Activated T-helper 2 cell treated with anti-CD3 and anti-CD28 coated beads, Interferon-gamma antibody, Interleukin-2, Interleukin-4, amounts not matched to agents 10 μg/mL and 5 μg/mL and 100 μg/mL, durations not matched to agents 14 hours and 24 hours and 36 hours (primary cell): ENCODE measurements around the gene OR8B2. TPM values are rescaled to one million over a fixed set of nuclear protein-coding genes. Genes with fewer than 3 reads are reported as not detected.

ENCODE experiments used
- DNase-seq: peaks from one replicate; pipeline ENCODE4 v3.0.0; 2021; ENCODE audit warnings: low spot score
- H3K27ac Mint-ChIP-seq: one replicate; pipeline ENCODE4 v1.8.0; 2021; ENCODE audit warnings: mixed read lengths
- H3K27me3 Mint-ChIP-seq: one replicate; pipeline ENCODE4 v1.8.0; 2021; ENCODE audit warnings: low read depth, mixed read lengths
- H3K36me3 Mint-ChIP-seq: one replicate; pipeline ENCODE4 v1.8.0; 2021; ENCODE audit warnings: low read depth, mixed read lengths
- H3K4me1 Mint-ChIP-seq: one replicate; pipeline ENCODE4 v1.8.0; 2021; ENCODE audit warnings: low read depth, mixed read lengths
- H3K4me3 Mint-ChIP-seq: one replicate; pipeline ENCODE4 v1.8.0; 2021; ENCODE audit warnings: low read depth, mild to moderate bottlenecking, moderate library complexity, mixed read lengths
- H3K9me3 Mint-ChIP-seq: one replicate; pipeline ENCODE4 v1.8.0; 2021; ENCODE audit warnings: mixed read lengths
- intact Hi-C: fragments of 100-400 bp; cut with micrococcal nuclease; formaldehyde crosslinking; loops from one replicate; pipeline ENCODE4 v1.15.1; 2023
- total RNA-seq: library from RNA; stranded (reverse); gene quantifications from 2 replicates; pipeline ENCODE4 v1.2.3, GENCODE V29; 2022

The OR8B2 gene
- total RNA-seq, 1 donor from 2014 or later, result not detected

DNA sequence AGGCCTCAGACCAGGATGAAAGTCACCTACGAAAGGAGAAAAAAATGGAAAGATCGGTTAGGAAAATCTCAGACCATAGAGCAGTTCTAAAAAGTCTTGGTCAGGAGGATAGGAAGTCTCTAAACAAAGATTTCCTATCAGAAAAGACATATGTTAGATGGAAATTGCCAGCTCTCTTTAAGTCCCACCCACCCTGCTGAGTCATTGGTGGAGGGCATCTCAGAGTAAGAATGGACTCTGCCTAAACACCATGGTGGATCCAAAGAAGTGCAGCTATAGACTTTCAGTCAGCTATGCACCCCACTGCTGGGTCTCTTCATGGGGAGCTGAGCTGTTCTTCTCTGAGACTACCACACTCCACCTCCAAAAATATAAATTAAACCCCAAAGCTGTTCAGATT is 3.7 kb downstream of the OR8B2 start:
- Mint-ChIP-seq H3K4me3 (no peak overlapping the region), H3K27me3 (no peaks in the 10 kb centered on the region), H3K36me3 (no peaks in the 10 kb centered on the region), H3K27ac (no peak overlapping the region), H3K9me3 (no peaks in the 10 kb centered on the region), H3K4me1 (no peaks in the 10 kb centered on the region)
- no peak for DNase-seq
- intact Hi-C loops, result no loop called here

DNA sequence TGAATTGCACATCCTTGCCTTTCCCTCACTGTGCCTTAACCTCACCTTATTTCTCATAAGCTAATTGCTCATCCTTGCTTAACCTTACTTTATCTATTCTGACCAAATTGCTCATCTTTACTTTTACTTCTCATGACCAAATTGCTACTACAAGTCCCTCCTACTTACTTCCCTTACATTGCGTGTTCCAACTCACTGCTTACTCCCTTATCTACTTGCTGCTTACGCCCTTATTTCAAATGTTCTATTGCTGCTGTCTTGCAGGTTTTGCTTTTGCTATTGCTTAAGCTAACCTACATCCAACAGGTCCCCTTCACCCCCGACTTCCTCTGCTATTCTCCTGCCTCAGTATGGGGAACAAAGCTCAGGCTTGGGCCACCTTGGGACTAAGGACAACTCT is 8.0 kb downstream of the OR8B2 start:
- Mint-ChIP-seq H3K36me3 (no peaks in the 10 kb centered on the region), H3K4me3 (no peak overlapping the region), H3K27ac (no peak overlapping the region), H3K4me1 (no peaks in the 10 kb centered on the region), H3K9me3 (no peaks in the 10 kb centered on the region), H3K27me3 (no peaks in the 10 kb centered on the region)
- intact Hi-C loops, result no loop called here
- no peak for DNase-seq

DNA sequence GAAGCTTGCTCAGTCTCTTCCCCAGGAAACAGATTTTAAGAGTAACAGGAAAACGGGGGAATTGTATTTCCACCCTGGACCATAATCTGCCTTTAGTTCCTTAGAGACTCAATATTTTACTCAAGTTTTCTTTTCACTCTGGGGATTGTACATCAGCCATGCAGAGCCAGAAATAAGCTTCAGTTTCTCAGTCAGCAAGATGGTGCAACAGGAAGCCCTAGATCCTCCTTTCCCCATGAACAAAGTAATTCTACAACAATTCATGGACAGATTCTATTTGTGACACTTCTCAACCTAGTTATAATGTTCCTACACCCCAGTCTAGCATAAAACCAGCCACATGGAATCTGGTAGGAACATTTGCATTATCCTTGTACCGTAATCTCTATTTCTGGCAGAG is 24.7 kb downstream of the OR8B2 start:
- H3K36me3 Mint-ChIP-seq, result no peaks in the 10 kb centered on the region
- H3K4me1 Mint-ChIP-seq, result no peaks in the 10 kb centered on the region
- H3K4me3 Mint-ChIP-seq, result no peak overlapping the region
- no peaks in the 10 kb centered on the region for H3K9me3 Mint-ChIP-seq
- H3K27me3 Mint-ChIP-seq, result peaks cover 5% of the 10 kb centered on the region
- intact Hi-C loops, result no loop called here
- H3K27ac Mint-ChIP-seq, result no peak overlapping the region
- DNase-seq, result no peak

DNA sequence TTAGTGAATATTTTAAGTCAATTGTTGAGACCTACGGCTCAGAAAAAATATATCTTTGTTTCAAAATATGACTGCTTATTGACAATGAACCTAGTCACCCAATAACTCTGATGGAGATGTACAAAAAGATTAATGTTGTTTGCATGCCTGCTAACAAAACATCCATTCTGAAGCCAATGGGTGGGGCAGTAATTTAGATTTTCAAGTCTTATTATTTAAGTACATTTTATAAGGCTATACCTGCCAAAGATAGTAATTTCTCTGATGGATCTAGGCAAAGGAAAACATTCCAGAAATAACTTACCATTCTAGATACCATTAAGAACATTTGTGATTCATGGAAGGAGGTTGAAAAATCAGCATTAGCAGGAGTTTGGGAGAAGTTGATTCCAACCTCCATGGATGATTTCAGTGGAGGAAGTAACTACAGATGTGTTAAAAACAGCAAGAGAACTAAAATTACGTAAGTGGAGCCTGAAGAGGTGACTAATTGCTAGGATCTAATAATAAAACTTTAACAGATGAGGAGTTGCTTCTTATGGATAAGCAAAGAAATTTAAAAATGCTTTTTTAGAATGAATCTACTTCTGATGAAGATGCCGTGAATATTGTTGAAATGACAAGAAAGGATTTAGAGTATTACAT is 37.9 kb downstream of the OR8B2 start:
- H3K4me1 Mint-ChIP-seq, result no peaks in the 10 kb centered on the region
- no peaks in the 10 kb centered on the region for H3K27me3 Mint-ChIP-seq
- H3K36me3 Mint-ChIP-seq, result no peaks in the 10 kb centered on the region
- H3K4me3 Mint-ChIP-seq, result no peak overlapping the region
- DNase-seq, result no peak
- intact Hi-C loops, result no loop called here
- no peak overlapping the region for H3K27ac Mint-ChIP-seq
- no peaks in the 10 kb centered on the region for H3K9me3 Mint-ChIP-seq

DNA sequence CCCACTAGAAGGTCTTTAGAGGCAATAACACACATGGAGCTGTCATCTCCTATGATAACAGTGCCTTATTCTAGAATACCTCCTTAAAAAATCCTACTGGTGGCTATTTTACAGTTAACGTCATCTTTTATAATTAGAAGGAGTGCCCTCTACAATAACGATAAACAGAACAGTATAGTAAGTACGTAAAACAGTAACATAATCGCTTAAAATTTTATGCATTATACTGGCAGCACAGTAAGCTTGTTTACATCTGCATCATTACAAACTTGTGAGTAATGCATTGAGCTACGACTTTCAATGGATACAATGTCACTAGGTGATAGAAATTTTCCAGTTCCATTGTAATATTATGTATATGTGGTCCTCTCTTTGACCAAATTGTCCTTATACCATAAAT is 40.0 kb downstream of the OR8B2 start:
- DNase-seq, result no peak
- Mint-ChIP-seq H3K27ac (no peak overlapping the region), H3K27me3 (no peaks in the 10 kb centered on the region), H3K9me3 (no peaks in the 10 kb centered on the region), H3K4me3 (no peak overlapping the region), H3K36me3 (no peaks in the 10 kb centered on the region), H3K4me1 (no peaks in the 10 kb centered on the region)
- intact Hi-C loops, result no loop called here

DNA sequence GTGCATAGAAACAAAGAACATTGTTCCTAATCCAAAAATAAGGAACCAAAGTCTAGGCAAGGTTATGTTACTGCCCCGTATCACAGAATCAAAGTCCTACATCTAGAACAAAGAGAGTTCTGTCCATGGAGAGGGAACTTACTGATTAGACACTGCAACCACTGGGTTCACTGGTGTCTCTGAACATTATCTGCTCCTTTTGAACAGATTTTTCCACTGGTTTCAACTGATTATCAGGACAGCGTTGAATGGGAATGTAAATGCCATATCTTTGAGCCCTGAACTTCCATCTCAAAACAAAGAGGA is 44.2 kb downstream of the OR8B2 start:
- H3K27ac Mint-ChIP-seq, result no peak overlapping the region
- H3K4me3 Mint-ChIP-seq, result no peak overlapping the region
- DNase-seq, result no peak
- intact Hi-C loops, result no loop called here
- no peaks in the 10 kb centered on the region for H3K27me3 Mint-ChIP-seq
- H3K36me3 Mint-ChIP-seq, result no peaks in the 10 kb centered on the region
- H3K4me1 Mint-ChIP-seq, result no peaks in the 10 kb centered on the region
- no peaks in the 10 kb centered on the region for H3K9me3 Mint-ChIP-seq

DNA sequence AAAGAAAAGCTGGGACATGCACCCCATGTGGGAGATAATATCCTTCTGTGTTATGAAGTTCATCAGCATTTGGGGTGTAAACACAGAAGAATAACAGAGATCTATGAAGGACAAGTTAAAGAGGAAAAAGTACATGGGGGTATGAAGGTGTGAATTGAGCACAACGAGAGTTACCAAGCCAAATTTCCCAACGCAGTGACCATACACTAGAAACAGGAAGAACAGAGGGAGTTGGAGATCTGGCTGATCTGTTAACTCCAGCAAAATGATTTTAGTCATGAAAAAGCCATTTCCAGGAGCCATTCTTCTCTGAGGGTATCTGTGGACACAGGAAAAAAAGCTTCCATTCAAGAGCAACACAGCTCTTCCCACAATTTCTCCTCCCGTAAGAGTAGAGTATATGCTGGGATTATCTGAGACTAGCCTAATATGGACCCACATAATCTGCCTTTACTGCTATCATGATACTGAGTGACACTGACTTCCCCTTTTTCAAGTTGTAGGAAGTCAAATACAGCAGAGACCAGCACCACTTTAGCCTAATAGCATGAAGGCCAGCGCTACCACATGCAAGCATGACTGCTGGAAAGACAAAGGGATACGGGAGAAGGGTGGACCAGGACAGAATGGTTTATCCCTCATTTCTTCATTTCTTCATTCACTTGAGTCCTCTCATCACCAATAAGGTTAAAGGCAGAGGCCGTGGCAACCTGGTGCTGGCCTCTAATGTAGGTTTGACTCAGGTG is 44.7 kb downstream of the OR8B2 start:
- H3K27me3 Mint-ChIP-seq, result no peaks in the 10 kb centered on the region
- no peaks in the 10 kb centered on the region for H3K9me3 Mint-ChIP-seq
- no peaks in the 10 kb centered on the region for H3K36me3 Mint-ChIP-seq
- no peaks in the 10 kb centered on the region for H3K4me1 Mint-ChIP-seq
- no peak for DNase-seq
- no peak overlapping the region for H3K27ac Mint-ChIP-seq
- no peak overlapping the region for H3K4me3 Mint-ChIP-seq
- intact Hi-C loops, result no loop called here

Other genes with a start within 250 kb of the OR8B2 start
- not detected in 2 replicates for gene OR10D3, start 201.2 kb downstream of the OR8B2 start, total RNA-seq
- gene OR8G1, start 143.4 kb downstream of the OR8B2 start, total RNA-seq, result not detected in 2 replicates
- gene OR8G5, start 128.1 kb downstream of the OR8B2 start, total RNA-seq, result not detected in 2 replicates
- not detected in 2 replicates for gene OR8D1, start 70.5 kb downstream of the OR8B2 start, total RNA-seq
- gene OR8D2, start 64.3 kb downstream of the OR8B2 start, total RNA-seq, result not detected in 2 replicates
- gene OR8B3, start 14.5 kb upstream of the OR8B2 start, total RNA-seq, result not detected in 2 replicates
- gene OR8B4, start 40.4 kb upstream of the OR8B2 start, total RNA-seq, result not detected in 2 replicates
- not detected in 2 replicates for gene OR8B8, start 61.2 kb upstream of the OR8B2 start, total RNA-seq
- gene OR8B12, start 159.2 kb upstream of the OR8B2 start, total RNA-seq, result not detected in 2 replicates
- not detected in 2 replicates for gene OR8A1, start 185.5 kb upstream of the OR8B2 start, total RNA-seq
- not detected in 2 replicates for gene PANX3, start 226.9 kb upstream of the OR8B2 start, total RNA-seq
- gene TBRG1, start 238.4 kb upstream of the OR8B2 start, total RNA-seq, result 36.1 and 37.4 TPM in 2 replicates